Stimulated activated CD8-positive, alpha-beta memory T cell treated with anti-CD3 and anti-CD28 coated beads, Interleukin-7, amount 100 ng/mL, for 24 hours (primary cell): Measurements from ENCODE around the gene RPS17.
"Not testable (repeated sequence)": the region's sequence is repeated elsewhere in the genome, so short reads cannot be mapped to it uniquely, and the experiment has no call there.

Experiments used
- DNase-seq: peaks from one replicate; pipeline ENCODE4 v3.0.0-alpha.2; 2020; ENCODE audit warnings: low read depth

Gene RPS17

GRCh38 chr15:82545478-82545877 lies 5.2 kb upstream of the RPS17 start:
- DNase-seq = no peak

DNA sequence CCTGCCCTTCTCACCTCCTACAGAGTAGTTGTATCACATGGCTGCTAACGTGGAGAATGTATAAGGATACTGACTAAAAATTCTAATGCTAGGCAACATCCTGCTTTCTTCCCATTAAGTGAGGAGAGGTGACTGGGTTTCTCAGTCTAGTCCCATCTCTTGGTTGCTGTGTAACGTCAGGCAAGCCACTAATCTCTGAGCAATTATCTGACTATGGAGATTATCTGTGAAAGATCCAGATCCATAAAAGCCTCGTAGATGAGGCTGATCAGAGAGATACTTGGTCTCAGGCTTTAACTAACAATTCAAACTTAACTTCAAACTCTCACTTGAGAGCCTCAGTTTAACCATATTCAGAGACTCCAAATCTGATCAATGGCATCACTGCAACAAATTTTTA lies 4.7 kb upstream of the RPS17 start:
- DNase-seq = no peak

DNA sequence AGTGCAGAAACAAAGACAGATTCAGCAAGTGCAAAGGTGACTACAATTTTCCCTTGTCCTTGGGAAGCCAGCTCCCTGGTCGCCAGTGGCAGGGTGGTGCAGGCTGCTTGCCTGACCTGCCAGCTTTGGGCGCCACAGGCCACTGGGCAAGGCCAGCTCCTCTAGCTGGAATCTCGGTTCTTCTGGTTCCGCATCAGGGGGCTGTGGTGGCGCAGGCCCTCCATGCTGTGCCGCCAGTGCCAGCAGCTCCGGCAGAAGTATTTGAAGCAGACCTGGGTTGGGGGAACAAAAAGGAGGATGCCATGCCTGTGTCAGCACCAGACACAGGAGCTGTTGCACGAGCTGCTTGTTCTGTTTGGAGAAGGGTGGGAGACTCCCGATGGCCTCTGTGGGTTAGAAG lies 4.2 kb upstream of the RPS17 start:
- no peak for DNase-seq

DNA sequence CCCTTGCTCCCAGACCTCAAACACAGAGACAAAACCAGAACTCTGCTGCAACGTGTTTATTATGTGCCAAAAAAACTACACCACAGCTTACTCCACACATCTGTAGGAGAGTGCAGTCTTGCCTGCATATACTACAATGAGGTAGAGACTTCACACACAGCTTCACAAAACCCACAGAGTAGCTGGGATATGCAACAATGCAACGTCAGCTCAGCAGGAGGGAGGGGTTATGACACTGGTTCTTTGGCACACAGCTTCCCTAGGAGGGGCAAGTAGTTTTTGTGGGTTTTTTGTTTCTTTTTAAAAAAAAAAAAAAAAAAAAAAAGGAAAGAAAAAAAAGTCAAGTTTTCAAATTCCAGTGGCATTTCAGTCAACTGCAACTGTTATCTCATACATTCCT lies 2.9 kb upstream of the RPS17 start:
- DNase-seq = no peak

DNA sequence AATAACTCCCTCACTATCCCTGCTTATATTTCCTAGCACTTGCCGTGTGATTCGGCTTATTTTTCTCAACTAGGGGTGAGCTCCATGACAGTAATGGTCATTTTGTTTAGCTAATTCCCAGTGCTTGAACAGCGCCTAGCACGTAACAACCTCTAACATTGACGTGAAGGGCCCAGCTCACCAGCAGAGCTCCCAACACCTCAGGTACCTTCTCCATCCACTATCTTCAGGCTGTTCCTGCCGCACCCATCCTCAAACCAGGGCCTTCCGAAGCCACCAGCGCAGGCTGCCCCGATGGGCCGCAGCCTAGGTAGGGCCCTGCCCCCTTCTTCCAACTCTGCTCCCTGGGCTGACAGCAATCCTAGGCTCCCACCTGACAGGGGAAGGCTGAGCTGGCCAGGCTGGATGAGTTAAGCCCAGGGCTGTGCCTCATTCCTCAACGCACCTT lies 751 bp upstream of the RPS17 start:
- DNase-seq = no peak

- DNase-seq = no peak
Measured at GRCh38 chr15:82539691-82540054, 584 bp downstream of the RPS17 start.

- DNase-seq = no peak
Measured at GRCh38 chr15:82538961-82539690, 1.1 kb downstream of the RPS17 start.

DNA sequence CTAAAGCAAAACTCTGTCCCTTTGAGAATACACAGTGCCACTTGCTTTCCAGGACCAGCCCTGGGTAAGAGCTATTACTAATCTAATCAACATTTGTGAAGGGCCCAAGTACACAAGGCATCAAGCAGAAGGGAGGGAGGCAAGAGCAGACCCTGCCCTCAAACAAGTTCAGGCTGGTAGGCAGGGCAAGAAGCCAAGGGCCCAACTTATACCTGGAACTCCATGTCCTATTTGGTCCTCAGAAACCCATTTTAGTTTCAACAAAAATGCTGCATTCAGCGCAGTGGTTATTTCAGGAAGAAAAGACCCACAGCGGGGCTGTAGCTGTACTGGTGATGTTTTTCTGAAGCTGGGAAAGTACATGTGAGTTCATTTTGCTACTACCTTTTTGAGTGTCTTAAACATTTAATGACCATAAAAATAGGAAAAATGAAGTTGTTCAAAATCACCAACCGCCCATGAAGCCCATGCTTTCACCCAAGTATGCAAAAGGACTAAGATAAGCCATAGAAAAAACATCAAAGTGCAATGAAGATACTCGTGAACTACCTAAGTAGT lies 2.8 kb downstream of the RPS17 start:
- no peak for DNase-seq

- no peak for DNase-seq
Measured at GRCh38 chr15:82536409-82537350, 3.6 kb downstream of the RPS17 start.

DNA sequence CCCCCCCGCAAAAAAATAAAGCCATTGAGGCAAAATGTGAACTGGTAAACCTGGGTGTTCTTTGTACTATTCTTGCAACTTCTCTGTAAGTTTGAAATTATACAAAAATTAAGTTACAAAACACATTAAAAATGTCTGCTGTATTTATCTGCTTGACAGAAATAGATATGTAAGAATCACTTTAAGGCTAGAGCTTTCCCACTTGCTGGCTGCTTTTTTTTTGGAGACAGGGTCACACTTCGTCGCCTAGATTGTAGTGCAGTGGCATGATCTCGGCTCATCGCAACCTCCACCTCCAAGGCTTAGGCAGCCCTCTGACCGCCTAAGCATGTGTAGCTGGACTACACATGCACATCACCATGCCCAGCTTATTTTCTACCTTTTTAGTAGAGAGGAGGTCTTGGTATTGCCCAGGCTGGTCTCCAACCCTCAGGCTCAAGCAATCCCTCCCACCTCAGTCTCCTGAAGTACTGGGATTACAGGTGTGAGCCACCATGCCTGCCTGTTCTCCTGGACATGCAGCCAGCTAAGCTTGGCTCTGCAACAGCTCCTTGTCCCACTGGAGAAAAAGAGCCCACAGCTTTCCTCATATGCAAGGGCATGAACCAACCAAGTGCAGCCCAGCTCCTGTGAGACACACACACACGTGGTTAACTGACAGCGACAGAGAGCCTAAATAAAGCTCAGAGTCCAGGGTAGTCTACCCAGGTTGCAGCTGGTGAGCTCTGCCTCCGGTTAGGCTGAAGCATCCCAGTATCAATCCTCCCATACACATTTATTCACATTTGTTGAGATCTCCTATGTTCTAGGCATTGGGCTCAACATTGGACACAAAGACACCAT lies 4.5 kb downstream of the RPS17 start:
- no peak for DNase-seq

- DNase-seq = not testable (repeated sequence)
Measured at GRCh38 chr15:82535151-82535550, 5.1 kb downstream of the RPS17 start.

GRCh38 chr15:82534457-82534861 lies 5.8 kb downstream of the RPS17 start:
- DNase-seq = not testable (repeated sequence)

DNA sequence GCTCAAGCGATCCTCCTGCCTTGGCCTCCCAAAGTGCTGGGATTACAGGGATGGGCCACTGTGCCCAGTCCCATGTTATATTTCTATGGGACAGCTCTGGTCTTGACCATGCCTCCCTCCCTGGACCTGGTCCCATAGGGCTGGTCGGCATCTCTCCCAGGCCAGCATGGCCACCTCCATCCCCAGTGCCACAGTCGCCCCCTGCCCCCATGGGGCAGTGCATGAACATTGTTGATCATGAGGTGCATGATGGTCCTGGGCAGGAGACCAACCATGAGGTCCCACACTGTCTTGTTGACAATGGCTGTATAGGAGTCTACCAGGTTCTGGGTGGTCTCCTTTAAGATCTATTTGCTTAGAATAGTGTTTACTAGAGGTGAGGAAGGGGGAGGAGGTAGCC lies 6.5 kb downstream of the RPS17 start:
- DNase-seq = no peak

- no peak for DNase-seq
Measured at GRCh38 chr15:82532991-82533481, 7.2 kb downstream of the RPS17 start.

DNA sequence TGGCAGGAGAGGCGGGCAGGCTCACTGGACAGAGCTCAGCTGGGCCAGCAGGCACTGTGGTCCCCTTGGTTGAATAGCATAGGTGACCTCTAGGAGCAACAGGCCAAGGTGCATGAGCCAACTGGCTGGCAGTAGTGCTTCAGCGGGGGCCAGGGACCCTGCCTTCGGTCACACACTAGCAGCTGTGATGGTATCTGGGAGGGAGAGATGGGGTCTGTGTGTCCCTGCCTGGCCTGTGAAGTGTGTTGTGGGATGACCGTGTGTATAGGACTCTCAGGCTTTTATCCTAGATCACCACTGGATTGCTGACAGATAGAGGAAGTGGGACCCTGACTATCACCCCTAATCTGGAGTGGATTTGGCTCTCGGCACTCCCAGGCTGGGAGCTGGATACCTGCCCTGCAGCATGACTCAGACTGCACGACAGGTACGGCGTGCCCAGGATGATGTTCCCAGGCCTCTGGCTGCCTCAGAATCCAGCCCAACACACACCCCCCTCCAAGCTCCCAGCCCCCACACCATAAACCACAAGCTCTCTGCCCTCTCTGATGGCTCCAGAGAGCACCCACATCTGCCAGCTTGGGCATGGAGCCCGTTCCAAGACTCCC lies 7.8 kb downstream of the RPS17 start:
- DNase-seq = no peak

DNA sequence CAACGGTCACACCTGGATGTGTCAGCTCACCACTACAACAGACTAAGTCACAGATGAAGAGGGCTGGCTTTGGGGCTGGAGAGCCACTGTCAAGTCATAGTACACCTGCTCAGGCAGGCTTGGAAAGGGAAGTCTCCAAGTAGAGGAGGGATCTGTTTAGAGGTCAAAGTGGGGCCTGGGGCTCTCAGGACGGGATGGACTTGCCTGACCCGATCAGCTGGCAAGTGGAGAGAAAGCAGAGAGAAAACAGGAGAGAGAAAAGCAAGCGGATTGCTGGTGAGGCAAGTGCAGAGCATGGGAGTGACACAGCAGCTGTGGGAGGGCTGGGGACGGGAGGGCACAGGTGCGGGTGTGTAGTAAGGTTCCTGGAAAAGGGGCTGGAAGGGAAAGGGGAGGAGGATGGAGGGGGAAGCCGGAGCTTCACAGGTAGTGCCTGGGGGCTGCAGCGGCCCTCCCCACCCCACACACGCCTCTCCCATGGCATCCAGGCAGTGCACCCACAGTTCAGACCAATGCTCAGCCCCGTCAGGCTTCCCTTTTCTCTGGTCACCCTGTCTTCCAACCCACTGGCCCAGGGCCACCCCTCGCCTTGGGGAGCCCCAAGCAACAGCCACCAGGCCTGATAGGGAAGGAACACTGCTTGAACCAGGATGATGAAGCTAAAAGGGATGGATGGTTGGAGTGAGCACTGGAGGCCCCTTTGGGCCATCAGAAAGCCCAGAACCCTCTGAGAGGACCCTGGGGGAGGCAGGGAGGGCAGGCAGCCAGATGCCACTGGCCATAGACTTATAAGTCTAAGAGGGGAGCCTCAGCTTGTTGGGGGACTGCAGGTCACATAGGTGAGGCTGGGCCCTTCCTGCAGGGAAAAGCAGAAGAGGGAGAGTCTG lies 8.5 kb downstream of the RPS17 start:
- DNase-seq = no peak

GRCh38 chr15:82530606-82531379 lies 9.5 kb downstream of the RPS17 start:
- DNase-seq = peak; percentile 37

GRCh38 chr15:82530006-82530405 lies 10.3 kb downstream of the RPS17 start:
- DNase-seq = no peak

GRCh38 chr15:82513587-82513986 lies 26.7 kb downstream of the RPS17 start:
- not testable (repeated sequence) for DNase-seq

DNA sequence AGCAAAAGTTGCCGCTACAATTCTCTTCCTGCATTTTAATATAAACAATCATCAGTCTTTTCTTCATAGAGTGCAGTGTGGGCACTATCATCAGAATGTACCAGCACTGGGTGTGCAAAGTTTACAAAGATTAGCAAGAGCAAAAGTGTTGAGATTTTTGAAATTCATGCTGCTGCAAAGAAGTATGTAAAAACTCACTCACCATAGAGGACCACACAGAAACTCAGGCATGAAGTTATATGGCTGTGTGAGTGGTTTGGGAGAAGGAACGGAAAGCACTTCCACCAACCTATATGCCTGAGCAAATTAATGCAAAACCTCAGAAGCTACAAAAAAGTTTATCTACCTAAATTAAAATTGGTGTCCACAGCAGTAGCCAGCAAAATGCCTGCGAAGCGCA lies 32.6 kb downstream of the RPS17 start:
- not testable (repeated sequence) for DNase-seq
